ENCODE measurements around the gene SNAPC2.
"Not testable (repeated sequence)": the region's sequence is repeated elsewhere in the genome, so short reads cannot be mapped to it uniquely, and the experiment has no call there.

Gene SNAPC2

GRCh38 chr19:7933411-7933810, 13.3 kb downstream of the SNAPC2 start:
- DNase-seq (ENCODE audit: low read depth) = no peak

GRCh38 chr19:7933828-7934725, 13.9 kb downstream of the SNAPC2 start:
- DNase-seq (ENCODE audit: low read depth) = no peak

GRCh38 chr19:7934766-7935165, 14.6 kb downstream of the SNAPC2 start:
- DNase-seq (ENCODE audit: low read depth) = no peak

- no peak for DNase-seq (ENCODE audit: low read depth)
These were observed 20.7 kb downstream of the SNAPC2 start for GRCh38 chr19:7940841-7941240.

- no peak for DNase-seq (ENCODE audit: low read depth)
These were observed 21.9 kb downstream of the SNAPC2 start for GRCh38 chr19:7941895-7942596.

- DNase-seq (ENCODE audit: low read depth) = no peak
These were observed 22.9 kb downstream of the SNAPC2 start for GRCh38 chr19:7942981-7943443.

GRCh38 chr19:7943444-7944176, 23.5 kb downstream of the SNAPC2 start, which contains the start of gene TIMM44:
Gene TIMM44, minus strand, starts transcription at chr19:7943666. Its CDS starts 15 bp downstream, at chr19:7943651.
- DNase-seq (ENCODE audit: low read depth) = peak; percentile 96

GRCh38 chr19:7944177-7944761, 24.1 kb downstream of the SNAPC2 start:
- DNase-seq (ENCODE audit: low read depth) = peak; percentile 85

- no peak for DNase-seq (ENCODE audit: low read depth)
These were observed 27.8 kb downstream of the SNAPC2 start for GRCh38 chr19:7947939-7948338.

- DNase-seq (ENCODE audit: low read depth) = no peak
These were observed 32.9 kb downstream of the SNAPC2 start for GRCh38 chr19:7953060-7953459.

- no peak for DNase-seq (ENCODE audit: low read depth)
These were observed 33.4 kb downstream of the SNAPC2 start for GRCh38 chr19:7953576-7953975.

- no peak for DNase-seq (ENCODE audit: low read depth)
These were observed 35.6 kb downstream of the SNAPC2 start for GRCh38 chr19:7955696-7956095.

GRCh38 chr19:7959211-7959610, 39.1 kb downstream of the SNAPC2 start:
- DNase-seq (ENCODE audit: low read depth) = no peak

- not testable (repeated sequence) for DNase-seq (ENCODE audit: low read depth)
These were observed 40.9 kb downstream of the SNAPC2 start for GRCh38 chr19:7961082-7961481.

GRCh38 chr19:7961920-7962626, 41.9 kb downstream of the SNAPC2 start:
- DNase-seq (ENCODE audit: low read depth) = no peak

- no peak for DNase-seq (ENCODE audit: low read depth)
These were observed 42.6 kb downstream of the SNAPC2 start for GRCh38 chr19:7962644-7963268.

- no peak for DNase-seq (ENCODE audit: low read depth)
These were observed 43.4 kb downstream of the SNAPC2 start for GRCh38 chr19:7963566-7963965.

GRCh38 chr19:7965259-7965841, 45.2 kb downstream of the SNAPC2 start:
- no peak for DNase-seq (ENCODE audit: low read depth)

- no peak for DNase-seq (ENCODE audit: low read depth)
These were observed 46.0 kb downstream of the SNAPC2 start for GRCh38 chr19:7965921-7966665.
